GM18499 (cell line): ENCODE measurements around the gene CPB1.

Experiments
- ATAC-seq: cut with Tn5 transposase; IDR thresholded peaks from one replicate; pipeline ENCODE4 v1.9.1; 2021; ENCODE audit warnings: moderate number of reproducible peaks; ENCODE audit not compliant: insufficient read depth, unreplicated experiment

Gene CPB1

GRCh38 chr3:148828136-148828690, 602 bp downstream of the CPB1 start:
- ATAC-seq = no peak

- ATAC-seq = no peak
Observed at GRCh38 chr3:148829926-148830325, 2.3 kb downstream of the CPB1 start.

GRCh38 chr3:148833223-148833622, 5.6 kb downstream of the CPB1 start:
- no peak for ATAC-seq

- peak; percentile 83 for ATAC-seq
Observed at GRCh38 chr3:148839805-148840204, 12.2 kb downstream of the CPB1 start.

- no peak for ATAC-seq
Observed at GRCh38 chr3:148840451-148840850, 12.8 kb downstream of the CPB1 start.

GRCh38 chr3:148845756-148846395, 18.3 kb downstream of the CPB1 start:
- no peak for ATAC-seq

- no peak for ATAC-seq
Observed at GRCh38 chr3:148847351-148847750, 19.7 kb downstream of the CPB1 start.

- ATAC-seq = no peak
Observed at GRCh38 chr3:148848410-148848809, 20.8 kb downstream of the CPB1 start.

GRCh38 chr3:148852271-148852992, 24.8 kb downstream of the CPB1 start:
- no peak for ATAC-seq

- no peak for ATAC-seq
Observed at GRCh38 chr3:148853076-148853475, 25.5 kb downstream of the CPB1 start.

GRCh38 chr3:148854061-148854460, 26.4 kb downstream of the CPB1 start:
- ATAC-seq = no peak

- ATAC-seq = no peak
Observed at GRCh38 chr3:148856384-148856783, 28.8 kb downstream of the CPB1 start.

- ATAC-seq = no peak
Observed at GRCh38 chr3:148857316-148857715, 29.7 kb downstream of the CPB1 start.

GRCh38 chr3:148861277-148861869, 33.8 kb downstream of the CPB1 start:
- ATAC-seq = peak; percentile 56

- no peak for ATAC-seq
Observed at GRCh38 chr3:148863297-148863696, 35.7 kb downstream of the CPB1 start.

GRCh38 chr3:148863814-148864213, 36.2 kb downstream of the CPB1 start:
- ATAC-seq = no peak

GRCh38 chr3:148865049-148865448, 37.4 kb downstream of the CPB1 start, which contains the start of gene CPA3:
CPA3 (plus strand) TSS chr3:148865296; CDS start chr3:148865308, 12 bp downstream.
- ATAC-seq = no peak

- no peak for ATAC-seq
Observed at GRCh38 chr3:148866261-148866660, 38.6 kb downstream of the CPB1 start.

GRCh38 chr3:148873270-148873927, 45.8 kb downstream of the CPB1 start:
- no peak for ATAC-seq

- ATAC-seq = no peak
Observed at GRCh38 chr3:148873977-148874376, 46.4 kb downstream of the CPB1 start.

- no peak for ATAC-seq
Observed at GRCh38 chr3:148878095-148878494, 50.5 kb downstream of the CPB1 start.
